Measurements from ENCODE around the gene LHFPL2.

GRCh38 chr5:78672154-78672553 is 23.6 kb upstream of the LHFPL2 start:
- TF ChIP-seq SUZ12 (IDR thresholded peaks at IDR 0.05; ENCODE audit: extremely low read depth, insufficient read depth, insufficient read length) (no peak), ZNF274 (IDR thresholded peaks at IDR 0.05; ENCODE audit: low read depth, low read length) (no peak), YY1 (IDR thresholded peaks at IDR 0.05; ENCODE audit: insufficient read depth, insufficient read length) (no peak)
